Measurements from ENCODE around the gene IBTK. TPM values are rescaled to one million over a fixed set of nuclear protein-coding genes. Genes with fewer than 3 reads are reported as not detected.
"Not testable (repeated sequence)": the region's sequence is repeated elsewhere in the genome, so short reads cannot be mapped to it uniquely, and the experiment has no call there.

IBTK gene
- total RNA-seq, 2 donors from 2014 or later = 24.8 TPM

GRCh38 chr6:82169138-82169876 is 78.2 kb downstream of the IBTK start:
- Histone ChIP-seq H3K4me3 (no peak overlapping the region), H3K27me3 (no peaks in the 10 kb centered on the region), H3K27ac (peak overlapping the region in 1 of 2 donors; percentile 40), H3K36me3 (peaks cover 31% of the 10 kb centered on the region), H3K4me1 (peaks cover 0 to 3% of the 10 kb centered on the region in 2 donors), H3K9me3 (no peaks in the 10 kb centered on the region)
- no peak for DNase-seq (ENCODE audit: low spot score)
- TF ChIP-seq CTCF (IDR thresholded peaks at IDR 0.05) = no peak

DNA sequence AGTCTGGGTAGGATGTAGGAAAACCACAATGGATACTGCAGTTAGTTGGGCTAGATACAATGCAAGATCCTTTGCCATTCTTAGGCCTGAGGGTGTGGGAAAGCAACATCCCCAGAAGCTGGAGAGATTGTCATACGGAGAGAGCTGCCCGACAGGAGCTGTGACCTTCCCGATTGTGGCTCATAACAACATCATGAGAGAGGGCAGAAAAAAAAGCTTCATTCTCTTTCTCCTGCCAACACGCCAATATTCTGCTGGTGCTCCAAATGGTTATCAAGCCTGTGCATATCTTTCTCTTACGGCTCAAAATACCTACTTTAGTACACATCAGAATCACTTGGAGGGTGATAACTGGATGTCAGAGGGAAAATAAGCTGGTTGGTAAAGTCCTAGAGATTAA is 81.1 kb downstream of the IBTK start:
- H3K4me1 ChIP-seq = peaks cover 0 to 4% of the 10 kb centered on the region in 2 donors
- no peaks in the 10 kb centered on the region for H3K27me3 ChIP-seq
- DNase-seq (ENCODE audit: low spot score) = no peak
- peaks cover 12% of the 10 kb centered on the region for H3K36me3 ChIP-seq
- no peak for TF ChIP-seq CTCF (IDR thresholded peaks at IDR 0.05)
- H3K4me3 ChIP-seq = no peak overlapping the region
- H3K27ac ChIP-seq = peak overlapping the region; percentile 65 to 88
- H3K9me3 ChIP-seq = no peaks in the 10 kb centered on the region

GRCh38 chr6:82160255-82160990 is 87.1 kb downstream of the IBTK start:
- no peak overlapping the region for H3K27ac ChIP-seq
- TF ChIP-seq CTCF (IDR thresholded peaks at IDR 0.05) = no peak
- H3K36me3 ChIP-seq = no peaks in the 10 kb centered on the region
- no peak for DNase-seq (ENCODE audit: low spot score)
- H3K9me3 ChIP-seq = no peaks in the 10 kb centered on the region
- H3K4me3 ChIP-seq = no peak overlapping the region
- peaks cover 0 to 4% of the 10 kb centered on the region in 2 donors for H3K4me1 ChIP-seq
- no peaks in the 10 kb centered on the region for H3K27me3 ChIP-seq

- DNase-seq (ENCODE audit: low spot score); H3K9me3 ChIP-seq; H3K4me1 ChIP-seq; H3K4me3 ChIP-seq; H3K36me3 ChIP-seq; H3K27ac ChIP-seq; H3K27me3 ChIP-seq: not testable (repeated sequence)
Measured at GRCh38 chr6:82152786-82153185, 94.8 kb downstream of the IBTK start.

DNA sequence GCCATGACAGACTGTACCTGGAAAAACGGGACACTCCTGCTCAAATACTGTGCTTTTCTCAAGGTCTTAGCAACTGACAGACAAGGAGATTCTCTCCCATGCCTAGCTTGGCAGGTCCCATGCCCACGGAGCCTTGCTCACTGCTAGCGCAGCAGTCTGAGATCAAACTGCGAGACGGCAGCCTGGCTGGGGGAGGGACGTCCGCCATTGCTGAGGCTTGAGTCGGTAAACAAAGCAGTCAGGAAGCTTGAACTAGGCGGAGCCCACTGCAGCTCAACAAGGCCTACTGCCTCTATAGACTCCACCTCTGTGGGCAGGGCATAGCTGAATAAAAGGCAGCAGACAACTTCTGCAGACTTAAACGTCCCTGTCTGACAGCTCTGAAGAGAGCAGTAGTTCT is 96.4 kb downstream of the IBTK start:
- not testable (repeated sequence) for H3K27me3 ChIP-seq; H3K4me3 ChIP-seq; H3K27ac ChIP-seq; H3K4me1 ChIP-seq; H3K9me3 ChIP-seq; DNase-seq (ENCODE audit: low spot score); H3K36me3 ChIP-seq

GRCh38 chr6:82145926-82146452 is 101.6 kb downstream of the IBTK start:
- Histone ChIP-seq H3K27me3 (no peaks in the 10 kb centered on the region), H3K4me1 (peaks cover 0 to 35% of the 10 kb centered on the region in 2 donors), H3K9me3 (peaks cover 0 to 6% of the 10 kb centered on the region in 2 donors), H3K4me3 (no peak overlapping the region), H3K36me3 (no peaks in the 10 kb centered on the region), H3K27ac (peak overlapping the region; percentile 82 to 89)
- no peak for TF ChIP-seq CTCF (IDR thresholded peaks at IDR 0.05)
- DNase-seq (ENCODE audit: low spot score) = no peak

Measured in right atrium auricular region (tissue), 2 donors.